Activated CD4-positive, alpha-beta T cell treated with anti-CD3 and anti-CD28 coated beads, Interleukin-2, amount 50 U/mL, for 24 hours (primary cell): Measurements from ENCODE around the gene ST3GAL3.

ENCODE experiments used
- DNase-seq, 2 donors: peaks; one replicate each; pipeline ENCODE4 v3.0.0-alpha.2; 2020; ENCODE audit warnings: low read depth in 1 of 2, low spot score in 1 of 2

Gene ST3GAL3

GRCh38 chr1:43874716-43875115 lies 167.4 kb downstream of the ST3GAL3 start:
- DNase-seq, result no peak

GRCh38 chr1:43875331-43875730 lies 168.0 kb downstream of the ST3GAL3 start:
- DNase-seq, result no peak

GRCh38 chr1:43877101-43877500 lies 169.8 kb downstream of the ST3GAL3 start:
- no peak for DNase-seq

- DNase-seq, result no peak
Observed at GRCh38 chr1:43878440-43878839, 171.1 kb downstream of the ST3GAL3 start.

DNA sequence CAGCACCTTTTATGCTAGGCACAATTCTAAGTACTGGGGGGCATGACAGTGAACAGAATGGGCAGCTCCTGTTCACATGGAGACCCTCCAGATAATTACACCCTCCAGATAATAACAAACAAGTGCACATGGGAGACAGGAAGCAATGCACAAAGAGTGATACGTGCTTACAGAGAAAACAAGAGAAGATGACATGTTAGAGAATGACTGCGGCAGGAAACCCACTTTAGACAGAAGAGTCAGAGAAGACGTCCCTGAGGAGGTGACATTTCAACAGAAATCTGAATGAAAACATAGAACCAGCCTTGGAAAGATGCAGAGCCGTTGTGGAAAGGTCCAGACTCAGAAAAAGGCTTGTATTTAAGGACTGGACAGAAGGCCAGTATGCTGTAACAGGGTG lies 171.5 kb downstream of the ST3GAL3 start:
- no peak for DNase-seq

- DNase-seq, result no peak
Observed at GRCh38 chr1:43879414-43879813, 172.1 kb downstream of the ST3GAL3 start.

DNA sequence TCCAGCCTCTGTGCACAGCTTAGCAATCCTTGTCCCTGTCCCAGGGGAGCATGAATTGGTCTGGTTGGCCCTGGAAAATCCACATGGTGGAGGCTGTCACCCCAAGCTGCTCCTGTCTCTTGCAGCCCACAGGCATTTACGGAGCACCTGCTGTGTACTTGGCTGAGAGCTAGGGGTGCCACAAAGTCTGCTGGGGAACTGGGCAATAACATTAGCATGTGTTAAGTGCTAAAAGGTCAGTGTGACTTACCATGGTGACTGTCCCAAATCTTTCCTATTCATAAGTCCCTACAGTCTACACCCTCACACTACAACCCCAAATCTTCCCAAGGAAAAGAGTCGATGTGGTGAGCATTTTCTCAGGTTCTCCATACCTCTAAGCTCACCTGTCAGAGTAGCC lies 172.7 kb downstream of the ST3GAL3 start:
- no peak for DNase-seq

- DNase-seq, result no peak
Observed at GRCh38 chr1:43880604-43881003, 173.3 kb downstream of the ST3GAL3 start.

DNA sequence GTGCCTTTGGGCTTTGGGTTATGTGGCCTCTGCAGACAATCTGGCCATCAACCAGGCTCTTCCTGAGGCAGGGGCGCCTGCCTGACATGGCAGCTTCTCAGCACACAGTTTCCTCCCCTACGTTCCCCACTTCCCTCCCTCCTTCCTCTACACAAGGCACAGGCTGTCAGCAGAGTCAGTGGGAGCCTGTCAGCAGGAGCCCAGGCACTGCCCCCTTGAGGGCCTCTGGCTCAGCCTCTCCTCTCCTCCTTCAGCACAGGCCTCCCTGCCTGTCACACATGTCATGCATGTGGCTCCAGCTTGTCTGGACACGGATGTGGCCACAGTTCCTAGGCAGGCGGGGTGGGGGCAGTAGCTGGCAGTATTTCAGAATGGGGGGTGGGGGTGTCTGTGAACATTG lies 174.1 kb downstream of the ST3GAL3 start:
- no peak for DNase-seq

DNA sequence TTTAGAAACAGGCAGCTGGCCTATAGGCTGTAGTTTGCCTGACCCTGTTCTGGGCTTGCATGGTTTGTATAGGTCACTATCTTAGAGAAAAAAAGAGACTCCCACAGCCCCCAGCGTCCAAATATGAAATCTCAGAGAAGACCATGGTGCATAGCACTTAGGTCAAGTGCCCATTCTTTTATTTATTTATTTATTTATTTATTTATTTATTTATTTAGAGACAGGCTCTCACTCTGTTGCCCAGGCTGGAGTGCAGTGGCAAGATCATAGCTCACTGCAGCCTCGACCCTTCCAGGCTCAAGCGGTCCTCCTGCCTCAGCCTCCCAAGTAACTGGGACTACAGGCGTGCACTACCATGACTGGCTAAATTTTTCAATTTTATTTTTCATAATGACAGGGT lies 175.4 kb downstream of the ST3GAL3 start:
- DNase-seq, result no peak

GRCh38 chr1:43883321-43883720 lies 176.0 kb downstream of the ST3GAL3 start:
- DNase-seq, result no peak

- DNase-seq, result no peak
Observed at GRCh38 chr1:43885279-43885801, 178.0 kb downstream of the ST3GAL3 start.

DNA sequence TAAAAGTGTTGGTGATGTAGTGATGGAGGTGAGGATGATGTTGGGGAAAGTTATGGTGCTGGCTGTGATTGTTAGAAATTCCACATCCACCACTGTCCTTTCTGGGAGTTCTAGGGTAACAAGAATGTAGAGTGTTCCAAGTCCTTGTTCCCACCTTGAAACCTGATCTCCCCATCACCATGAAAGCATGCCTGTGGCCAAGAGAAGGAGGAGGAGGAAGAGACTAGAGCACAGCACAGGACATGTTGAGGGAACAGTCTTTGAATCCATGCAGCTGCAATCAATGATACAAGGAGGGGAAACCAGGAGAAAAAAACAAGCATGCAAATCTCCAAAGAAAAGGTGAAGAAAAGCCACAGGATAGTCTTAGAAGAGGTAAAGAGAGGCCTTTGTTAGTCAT lies 180.4 kb downstream of the ST3GAL3 start:
- DNase-seq, result no peak

DNA sequence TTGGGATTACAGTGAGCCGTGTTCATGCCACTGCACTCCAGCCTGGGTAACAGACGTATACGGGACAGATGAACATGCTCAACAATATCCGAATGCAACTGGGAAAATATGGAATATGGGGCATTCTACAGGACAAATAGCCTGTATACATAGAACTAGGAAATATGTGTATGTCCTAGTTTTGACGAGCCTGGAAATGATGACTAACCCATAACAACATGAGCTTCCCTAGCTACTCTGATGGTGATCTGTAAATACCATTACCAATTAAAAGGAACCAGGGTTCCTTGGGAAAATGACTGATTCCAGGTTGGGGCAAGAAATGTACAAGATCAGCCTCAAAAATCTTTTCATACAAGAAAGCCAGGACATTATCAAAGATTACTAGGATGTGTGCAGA lies 183.5 kb downstream of the ST3GAL3 start:
- DNase-seq, result no peak

DNA sequence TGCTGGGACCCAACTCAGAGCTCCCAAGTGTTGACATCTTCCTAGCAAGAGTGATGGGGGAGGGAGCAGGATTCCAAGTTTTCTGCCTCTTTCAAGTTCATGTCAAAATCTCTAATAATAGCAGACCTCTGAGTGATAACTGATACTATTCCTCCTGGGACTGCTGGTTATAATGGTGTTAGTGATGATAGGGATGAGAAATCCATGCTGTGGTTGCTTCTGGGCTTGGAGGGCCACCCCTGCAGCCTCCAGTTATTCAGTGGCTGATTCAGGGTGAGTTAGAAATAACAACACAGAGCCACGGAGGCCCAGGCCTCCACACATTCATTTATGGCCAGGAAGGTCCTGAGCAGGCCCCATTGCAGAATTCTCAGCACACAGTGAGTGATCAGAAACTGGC lies 185.7 kb downstream of the ST3GAL3 start:
- no peak for DNase-seq

DNA sequence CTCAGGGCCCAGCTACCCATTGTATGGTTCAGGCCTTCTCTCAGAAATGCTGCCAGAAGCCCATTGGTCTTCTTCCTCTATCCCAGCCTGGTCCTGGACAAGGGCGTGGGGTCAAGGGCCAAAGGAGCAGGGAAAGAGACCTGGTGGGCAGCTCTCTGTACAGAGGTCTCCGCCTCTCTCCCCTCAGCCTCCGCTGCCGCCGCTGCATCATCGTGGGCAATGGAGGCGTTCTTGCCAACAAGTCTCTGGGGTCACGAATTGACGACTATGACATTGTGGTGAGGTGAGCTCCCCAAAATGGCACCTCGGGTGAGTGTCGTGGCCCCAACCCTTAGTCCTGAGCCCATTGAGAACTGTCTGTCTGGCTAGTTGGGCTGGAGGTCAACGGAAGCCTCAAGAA lies 191.6 kb downstream of the ST3GAL3 start:
- no peak for DNase-seq

DNA sequence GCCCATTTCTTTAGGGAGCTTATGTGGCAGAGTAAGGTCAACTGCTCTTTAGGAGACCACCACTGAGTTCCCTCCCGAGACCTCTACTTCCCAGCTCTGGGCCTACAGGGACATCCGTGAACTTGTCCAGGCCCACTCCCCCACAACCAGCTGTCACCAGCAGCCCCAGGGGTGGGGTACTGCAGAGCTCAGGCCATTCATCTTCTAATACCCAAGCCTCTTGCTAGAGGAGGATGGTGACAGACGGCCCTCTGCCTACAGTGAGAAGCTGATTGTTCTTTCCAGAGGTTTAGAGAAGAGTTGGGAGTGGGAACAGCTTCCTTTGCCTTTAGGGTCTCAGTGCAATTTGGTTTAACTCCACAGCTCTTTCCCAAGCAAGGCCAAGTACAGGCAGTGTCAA lies 193.1 kb downstream of the ST3GAL3 start:
- DNase-seq, result no peak

- DNase-seq, result no peak
Observed at GRCh38 chr1:43901196-43901961, 194.0 kb downstream of the ST3GAL3 start.

DNA sequence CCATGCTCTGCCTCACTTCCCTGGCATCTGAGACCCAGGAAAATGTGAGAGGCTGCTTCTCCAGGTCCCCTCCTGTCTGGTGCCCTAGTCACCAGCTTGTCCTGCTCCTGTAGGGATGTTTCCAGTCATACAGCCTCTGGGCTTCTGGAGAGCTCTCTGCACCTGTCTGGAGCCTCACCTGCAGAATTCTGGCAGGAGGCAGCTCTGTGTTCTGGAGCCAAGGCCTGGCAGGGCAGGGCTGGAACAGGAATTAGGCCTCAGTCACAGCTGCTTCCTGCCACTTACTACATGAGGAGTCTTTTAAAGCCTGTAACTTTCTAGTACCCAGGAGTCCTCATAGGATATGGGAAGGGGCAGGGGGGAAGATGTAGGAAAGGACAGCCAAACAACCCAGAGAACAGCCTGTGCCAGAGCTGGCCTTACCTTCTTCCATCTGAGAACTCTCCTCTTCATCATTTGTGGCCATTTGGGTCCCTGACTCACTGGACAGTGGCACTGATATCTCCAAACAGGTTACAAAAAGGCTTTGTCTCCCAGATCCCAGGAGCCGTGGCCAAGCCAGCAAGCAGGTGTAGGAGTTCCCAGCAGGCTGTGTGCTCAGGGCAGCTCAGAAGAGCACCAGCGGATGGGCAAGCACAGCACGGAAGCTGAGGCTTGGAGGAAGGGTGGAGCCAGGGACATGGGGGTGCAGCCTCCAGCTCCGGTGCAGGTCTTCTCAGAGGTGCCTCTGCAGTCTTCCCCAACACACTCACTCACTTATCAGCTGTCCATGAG lies 194.9 kb downstream of the ST3GAL3 start:
- no peak for DNase-seq

DNA sequence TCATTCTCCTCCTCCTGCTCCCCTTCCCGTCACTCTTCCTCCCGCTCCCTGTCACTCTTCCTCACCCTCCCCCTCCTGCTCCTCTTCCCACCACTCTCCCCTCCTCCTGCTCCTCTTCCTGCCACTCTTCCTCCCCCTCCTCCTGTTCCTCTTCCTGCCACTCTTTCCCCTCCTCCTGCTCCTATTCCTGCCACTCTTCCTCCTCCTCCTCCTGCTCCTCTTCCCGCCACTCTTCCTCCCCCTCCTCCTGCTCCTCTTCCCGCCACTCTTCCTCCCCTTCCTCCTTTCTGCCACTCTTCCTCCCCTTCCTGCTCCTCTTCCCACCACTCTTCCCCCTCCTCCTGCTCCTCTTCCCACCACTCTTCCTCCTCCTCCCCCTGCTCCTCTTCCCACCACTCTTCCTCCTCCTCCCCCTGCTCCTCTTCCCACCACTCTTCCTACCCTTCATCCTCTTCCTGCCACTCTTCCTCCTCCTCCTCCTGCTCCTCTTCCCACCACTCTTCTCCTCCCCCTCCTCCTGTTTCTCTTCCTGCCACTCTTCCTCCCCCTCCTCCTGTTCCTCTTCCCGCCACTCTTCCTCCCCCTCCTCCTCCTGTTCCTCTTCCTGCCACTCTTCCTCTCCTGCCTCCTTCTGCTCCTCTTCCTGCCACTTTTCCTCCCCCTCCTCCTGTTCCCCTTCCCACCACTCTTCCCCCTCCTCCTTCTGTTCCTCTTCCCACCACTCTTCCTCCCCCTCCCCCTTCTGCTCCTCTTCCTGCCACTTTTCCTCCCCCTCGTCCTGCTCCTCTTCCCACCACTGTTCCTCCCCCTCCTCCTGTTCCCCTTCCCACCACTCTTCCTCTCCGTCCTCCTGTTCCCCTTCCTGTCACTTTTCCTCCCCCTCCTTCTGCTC lies 197.6 kb downstream of the ST3GAL3 start:
- DNase-seq, result no peak

GRCh38 chr1:43908226-43908625 lies 200.9 kb downstream of the ST3GAL3 start:
- DNase-seq, result no peak
